ENCODE results near the gene ISL2. TPM values are rescaled to one million over a fixed set of nuclear protein-coding genes. Genes with fewer than 3 reads are reported as not detected.

The ISL2 gene
- total RNA-seq, 1 donor from 2014 or later: 1.2 TPM

DNA sequence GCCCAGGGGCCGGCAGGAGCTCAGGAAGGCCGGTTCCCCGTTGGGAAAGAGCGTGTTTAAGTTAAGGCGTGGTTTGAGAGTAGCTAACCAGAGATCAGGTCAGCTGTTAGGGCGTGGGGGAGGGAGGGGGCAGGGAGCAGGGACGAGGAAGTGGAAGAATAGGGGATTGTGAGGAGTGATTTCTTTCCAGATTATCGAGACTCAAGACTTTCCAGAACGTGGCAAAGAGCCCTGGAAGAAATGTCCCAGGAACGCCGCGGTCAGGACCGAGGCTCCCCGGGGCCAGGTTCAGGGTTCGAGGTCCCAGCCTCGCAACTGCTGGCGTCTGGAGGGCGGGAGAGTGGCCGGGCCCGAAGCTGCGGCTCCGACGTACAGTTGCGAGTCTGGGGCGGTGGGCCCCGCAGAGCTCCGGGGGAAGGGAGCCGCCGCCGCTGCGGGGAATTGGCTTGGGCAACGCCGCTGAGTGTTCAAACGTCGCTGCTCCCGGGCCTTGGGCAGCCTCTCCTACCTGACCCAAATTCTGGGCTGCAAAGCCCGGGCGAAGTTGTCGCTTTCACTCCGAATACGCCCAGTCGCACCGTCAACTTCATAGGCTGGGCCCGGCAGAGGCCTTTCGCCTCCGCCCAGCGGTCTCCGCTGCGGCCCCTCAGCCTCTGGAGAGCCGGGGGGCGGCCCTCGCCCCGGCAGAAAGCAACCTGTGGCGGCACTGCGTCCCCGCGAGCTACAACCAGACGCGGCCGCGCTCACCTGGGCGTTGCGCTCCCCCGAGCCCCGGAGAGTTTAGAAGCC lies 9.5 kb downstream of the ISL2 start:
- Mint-ChIP-seq H3K27ac (peak overlapping the region; percentile 9), H3K36me3 (no peaks in the 10 kb centered on the region), H3K9me3 (no peaks in the 10 kb centered on the region), H3K4me1 (peaks cover 28% of the 10 kb centered on the region), H3K4me3 (peak overlapping the region; percentile 57), H3K27me3 (ENCODE audit: low read depth) (peaks cover 89% of the 10 kb centered on the region)
- TF ChIP-seq, protein P1, sequence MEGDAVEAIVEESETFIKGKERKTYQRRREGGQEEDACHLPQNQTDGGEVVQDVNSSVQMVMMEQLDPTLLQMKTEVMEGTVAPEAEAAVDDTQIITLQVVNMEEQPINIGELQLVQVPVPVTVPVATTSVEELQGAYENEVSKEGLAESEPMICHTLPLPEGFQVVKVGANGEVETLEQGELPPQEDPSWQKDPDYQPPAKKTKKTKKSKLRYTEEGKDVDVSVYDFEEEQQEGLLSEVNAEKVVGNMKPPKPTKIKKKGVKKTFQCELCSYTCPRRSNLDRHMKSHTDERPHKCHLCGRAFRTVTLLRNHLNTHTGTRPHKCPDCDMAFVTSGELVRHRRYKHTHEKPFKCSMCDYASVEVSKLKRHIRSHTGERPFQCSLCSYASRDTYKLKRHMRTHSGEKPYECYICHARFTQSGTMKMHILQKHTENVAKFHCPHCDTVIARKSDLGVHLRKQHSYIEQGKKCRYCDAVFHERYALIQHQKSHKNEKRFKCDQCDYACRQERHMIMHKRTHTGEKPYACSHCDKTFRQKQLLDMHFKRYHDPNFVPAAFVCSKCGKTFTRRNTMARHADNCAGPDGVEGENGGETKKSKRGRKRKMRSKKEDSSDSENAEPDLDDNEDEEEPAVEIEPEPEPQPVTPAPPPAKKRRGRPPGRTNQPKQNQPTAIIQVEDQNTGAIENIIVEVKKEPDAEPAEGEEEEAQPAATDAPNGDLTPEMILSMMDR (IDR thresholded peaks at IDR 0.05; ENCODE audit: unreplicated experiment): no peak
- DNase-seq (ENCODE audit: low spot score in 2 of 2, unreplicated experiment in 2 of 2): peak in 1 of 2 experiments; percentile 54

- peak in 1 of 2 experiments; percentile 47 for DNase-seq (ENCODE audit: low spot score in 2 of 2, unreplicated experiment in 2 of 2)
- Mint-ChIP-seq H3K4me3 (peak overlapping the region; percentile 57), H3K27me3 (ENCODE audit: low read depth) (peaks cover 83% of the 10 kb centered on the region), H3K9me3 (no peaks in the 10 kb centered on the region), H3K36me3 (no peaks in the 10 kb centered on the region), H3K27ac (no peak overlapping the region), H3K4me1 (peaks cover 24% of the 10 kb centered on the region)
- TF ChIP-seq, protein P1 (IDR thresholded peaks at IDR 0.05; ENCODE audit: unreplicated experiment): no peak
Observed at GRCh38 chr15:76346669-76347481, 10.3 kb downstream of the ISL2 start.

DNA sequence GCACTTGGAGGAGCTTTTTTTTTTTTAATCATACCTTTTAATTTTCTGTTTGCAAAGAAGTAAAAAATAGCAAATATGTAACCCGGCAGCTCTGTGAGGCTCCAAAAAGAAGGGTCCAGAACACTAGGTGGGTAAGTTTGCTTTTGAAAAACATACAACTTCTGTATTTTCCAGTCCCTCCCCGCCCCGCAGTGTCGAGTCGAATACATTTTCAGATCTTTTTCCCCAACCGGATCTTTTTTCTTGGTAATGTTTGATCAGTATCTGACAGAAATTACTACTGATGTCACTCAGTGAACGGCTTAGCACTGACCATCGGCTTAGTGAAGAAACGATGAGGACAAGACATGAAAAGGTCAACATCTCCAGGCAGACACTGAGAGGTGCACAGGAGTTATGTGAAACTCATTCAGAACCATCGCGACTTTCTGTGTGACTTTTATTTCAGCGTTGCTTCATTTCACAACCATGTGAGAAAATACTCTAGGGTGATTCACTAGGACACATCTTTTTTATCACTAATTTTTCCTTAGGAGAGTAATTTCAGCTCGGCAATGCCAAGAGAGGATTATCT lies 11.0 kb downstream of the ISL2 start:
- Mint-ChIP-seq H3K4me3 (peak overlapping the region; percentile 52), H3K27me3 (ENCODE audit: low read depth) (peaks cover 82% of the 10 kb centered on the region), H3K36me3 (no peaks in the 10 kb centered on the region), H3K4me1 (peaks cover 20% of the 10 kb centered on the region), H3K27ac (no peak overlapping the region), H3K9me3 (no peaks in the 10 kb centered on the region)
- no peak for DNase-seq (ENCODE audit: low spot score in 2 of 2, unreplicated experiment in 2 of 2)
- TF ChIP-seq, protein P1 (IDR thresholded peaks at IDR 0.05; ENCODE audit: unreplicated experiment): no peak

DNA sequence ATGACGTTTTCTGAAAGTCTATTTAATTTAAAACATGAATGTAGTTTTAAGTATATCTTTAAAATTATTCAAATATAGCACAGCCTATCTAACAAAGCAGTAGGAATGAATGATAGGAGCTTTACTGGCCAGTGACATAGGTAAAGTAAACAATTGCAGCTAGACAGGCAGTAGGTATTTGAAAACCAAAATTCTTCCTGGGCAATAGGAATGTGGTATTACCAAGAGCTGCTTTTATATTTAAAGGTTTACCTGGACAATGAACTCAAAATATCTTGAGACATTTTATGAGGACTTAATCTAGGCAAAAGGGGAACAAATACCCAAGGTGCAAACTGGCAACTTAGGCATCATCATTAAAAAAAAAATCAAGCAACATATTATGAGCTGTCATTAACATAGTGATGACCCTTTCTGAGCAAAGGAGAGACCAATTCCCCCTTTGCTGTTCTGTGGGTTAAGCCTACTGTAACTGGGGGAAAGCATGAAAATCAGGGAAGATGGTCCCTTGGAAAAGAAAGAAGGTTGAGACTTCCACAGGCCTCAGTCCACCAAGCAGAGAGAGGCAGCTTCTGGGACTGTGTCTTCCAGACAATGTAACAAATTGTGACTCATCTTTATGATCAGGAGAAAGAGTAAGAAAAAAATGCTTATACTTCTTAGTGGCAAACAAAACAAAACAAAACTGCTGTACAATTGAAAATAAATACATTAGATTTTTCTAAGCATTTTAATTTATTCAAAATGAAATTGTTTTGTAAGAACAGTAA lies 12.9 kb downstream of the ISL2 start:
- Mint-ChIP-seq H3K36me3 (no peaks in the 10 kb centered on the region), H3K4me1 (peaks cover 14% of the 10 kb centered on the region), H3K4me3 (no peak overlapping the region), H3K9me3 (no peaks in the 10 kb centered on the region), H3K27ac (no peak overlapping the region), H3K27me3 (ENCODE audit: low read depth) (peaks cover 73% of the 10 kb centered on the region)
- no peak for DNase-seq (ENCODE audit: low spot score in 2 of 2, unreplicated experiment in 2 of 2)
- TF ChIP-seq, protein P1 (IDR thresholded peaks at IDR 0.05; ENCODE audit: unreplicated experiment): no peak

DNA sequence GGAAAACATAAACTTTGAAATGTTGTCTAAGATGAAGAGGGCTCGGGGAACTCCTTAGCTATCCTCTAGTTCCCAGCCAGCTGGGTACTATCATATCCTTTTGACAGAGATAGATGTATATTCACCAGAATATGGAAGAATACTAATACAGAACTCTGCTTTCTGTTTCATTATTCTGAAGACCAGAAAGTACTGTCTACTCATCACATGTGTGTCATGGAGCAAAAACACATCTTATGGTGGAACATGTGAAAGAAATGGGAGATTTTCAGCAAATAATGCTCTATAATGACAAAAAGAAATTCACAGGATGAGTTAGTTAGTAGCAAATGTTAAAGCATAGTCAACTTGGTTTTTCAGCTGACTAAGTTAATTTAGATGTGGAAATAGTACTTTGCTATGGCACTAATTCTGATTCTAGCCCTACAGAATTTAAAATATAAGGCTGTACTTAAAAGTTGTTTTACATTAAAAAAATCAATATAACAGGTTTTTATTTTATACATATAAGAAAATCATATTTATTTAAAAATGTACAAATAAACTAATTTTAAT lies 16.5 kb downstream of the ISL2 start:
- no peaks in the 10 kb centered on the region for H3K9me3 Mint-ChIP-seq
- peaks cover 9% of the 10 kb centered on the region for H3K4me1 Mint-ChIP-seq
- TF ChIP-seq, protein P1 (IDR thresholded peaks at IDR 0.05; ENCODE audit: unreplicated experiment): no peak
- peaks cover 8% of the 10 kb centered on the region for H3K36me3 Mint-ChIP-seq
- peaks cover 63% of the 10 kb centered on the region for H3K27me3 Mint-ChIP-seq (ENCODE audit: low read depth)
- DNase-seq (ENCODE audit: low spot score in 2 of 2, unreplicated experiment in 2 of 2): no peak
- no peak overlapping the region for H3K27ac Mint-ChIP-seq
- no peak overlapping the region for H3K4me3 Mint-ChIP-seq
